ENCODE data around the gene E2F6. TPM values are rescaled to one million over a fixed set of nuclear protein-coding genes. Genes with fewer than 3 reads are reported as not detected.

E2F6 gene
- total and polyA plus RNA-seq, 10 of the 15 experiments (the other 5 are each of a cell fraction or from before 2014, with no cell fraction given) = 4.2 to 15.5 (median 11.3) TPM

- no peak for TF ChIP-seq HCFC1 (IDR thresholded peaks at IDR 0.05; ENCODE audit: low read length)
- TF ChIP-seq NBN (IDR thresholded peaks at IDR 0.05) = no peak
- TF ChIP-seq MLLT1 (IDR thresholded peaks at IDR 0.05) = no peak
Measured at GRCh38 chr2:11395389-11395788, 70.6 kb downstream of the E2F6 start (continued).

Other genes starting within 250 kb of the E2F6 start
- 12.5 and 17.7 TPM in 2 replicates for gene ROCK2, start 121.5 kb downstream of the E2F6 start, total RNA-seq (2014; rRNA removed)
- gene ROCK2, start 121.5 kb downstream of the E2F6 start, total RNA-seq (2014; rRNA removed; fragmentation: Illumina TruSeq; extraction: Trizol) = 22.1 and 22.5 TPM in 2 replicates
- 16.3 and 19.3 TPM in 2 replicates for gene ROCK2, start 121.5 kb downstream of the E2F6 start, total RNA-seq (2021)
- 5.1 and 9.1 TPM in 2 replicates for gene ROCK2, start 121.5 kb downstream of the E2F6 start, polyA plus RNA-seq (2011; rRNA removed)
- 12.7 and 15.8 TPM in 2 replicates for gene ROCK2, start 121.5 kb downstream of the E2F6 start, polyA plus RNA-seq (2014; fragmentation: Illumina TruSeq; extraction: Trizol)
- gene ROCK2, start 121.5 kb downstream of the E2F6 start, polyA plus RNA-seq (2014; fragmentation: Nextera tagmentation; extraction: Ambion mirVana) = 1 to 10 TPM; 4.6 to 5.8 TPM
- gene ROCK2, start 121.5 kb downstream of the E2F6 start, polyA plus RNA-seq (2014; rRNA removed) = 6.3 and 7.6 TPM in 2 replicates
- 1 to 10 TPM; 5.6 to 9.0 TPM for gene ROCK2, start 121.5 kb downstream of the E2F6 start, polyA plus RNA-seq (2016; fragmentation: Nextera tagmentation; extraction: Ambion mirVana)
- gene GREB1, start 67.9 kb upstream of the E2F6 start, total RNA-seq (2014; rRNA removed) = 0.11 and 0.62 TPM in 2 replicates
- gene GREB1, start 67.9 kb upstream of the E2F6 start, total RNA-seq (2014; rRNA removed; fragmentation: Illumina TruSeq; extraction: Trizol) = 0.55 and 0.67 TPM in 2 replicates
- 0.69 and 2.1 TPM in 2 replicates for gene GREB1, start 67.9 kb upstream of the E2F6 start, total RNA-seq (2021)
- gene GREB1, start 67.9 kb upstream of the E2F6 start, polyA plus RNA-seq (2011; rRNA removed) = 0.22 and 0.39 TPM in 2 replicates
- gene GREB1, start 67.9 kb upstream of the E2F6 start, polyA plus RNA-seq (2014; fragmentation: Illumina TruSeq; extraction: Trizol) = 0.37 and 3.5 TPM in 2 replicates
- under 1 TPM in 1 of 2 experiments, not detected in 1; 0.09 TPM for gene GREB1, start 67.9 kb upstream of the E2F6 start, polyA plus RNA-seq (2014; fragmentation: Nextera tagmentation; extraction: Ambion mirVana)
- 0.23 and 0.28 TPM in 2 replicates for gene GREB1, start 67.9 kb upstream of the E2F6 start, polyA plus RNA-seq (2014; rRNA removed)
- under 1 TPM; 0.35 to 0.36 TPM for gene GREB1, start 67.9 kb upstream of the E2F6 start, polyA plus RNA-seq (2016; fragmentation: Nextera tagmentation; extraction: Ambion mirVana)
- not detected in 2 replicates for gene NTSR2, start 204.0 kb upstream of the E2F6 start, total RNA-seq (2014; rRNA removed)
- not detected in 2 replicates for gene NTSR2, start 204.0 kb upstream of the E2F6 start, total RNA-seq (2014; rRNA removed; fragmentation: Illumina TruSeq; extraction: Trizol)
- not detected in 2 replicates for gene NTSR2, start 204.0 kb upstream of the E2F6 start, total RNA-seq (2021)
- not detected in 2 replicates for gene NTSR2, start 204.0 kb upstream of the E2F6 start, polyA plus RNA-seq (2011; rRNA removed)
- not detected in 2 replicates for gene NTSR2, start 204.0 kb upstream of the E2F6 start, polyA plus RNA-seq (2014; fragmentation: Illumina TruSeq; extraction: Trizol)
- gene NTSR2, start 204.0 kb upstream of the E2F6 start, polyA plus RNA-seq (2014; fragmentation: Nextera tagmentation; extraction: Ambion mirVana) = not detected
- gene NTSR2, start 204.0 kb upstream of the E2F6 start, polyA plus RNA-seq (2014; rRNA removed) = 0.14 TPM in 1 of 2 replicates, not detected in the other
- gene NTSR2, start 204.0 kb upstream of the E2F6 start, polyA plus RNA-seq (2016; fragmentation: Nextera tagmentation; extraction: Ambion mirVana) = not detected